DMS 273 (cell line): ENCODE data around the gene BEAN1.

Source experiments
- DNase-seq: peaks from one replicate; lab custom pipeline; 2025; ENCODE audit not compliant: unreplicated experiment; lab: John Stamatoyannopoulos, UW

BEAN1 gene

DNA sequence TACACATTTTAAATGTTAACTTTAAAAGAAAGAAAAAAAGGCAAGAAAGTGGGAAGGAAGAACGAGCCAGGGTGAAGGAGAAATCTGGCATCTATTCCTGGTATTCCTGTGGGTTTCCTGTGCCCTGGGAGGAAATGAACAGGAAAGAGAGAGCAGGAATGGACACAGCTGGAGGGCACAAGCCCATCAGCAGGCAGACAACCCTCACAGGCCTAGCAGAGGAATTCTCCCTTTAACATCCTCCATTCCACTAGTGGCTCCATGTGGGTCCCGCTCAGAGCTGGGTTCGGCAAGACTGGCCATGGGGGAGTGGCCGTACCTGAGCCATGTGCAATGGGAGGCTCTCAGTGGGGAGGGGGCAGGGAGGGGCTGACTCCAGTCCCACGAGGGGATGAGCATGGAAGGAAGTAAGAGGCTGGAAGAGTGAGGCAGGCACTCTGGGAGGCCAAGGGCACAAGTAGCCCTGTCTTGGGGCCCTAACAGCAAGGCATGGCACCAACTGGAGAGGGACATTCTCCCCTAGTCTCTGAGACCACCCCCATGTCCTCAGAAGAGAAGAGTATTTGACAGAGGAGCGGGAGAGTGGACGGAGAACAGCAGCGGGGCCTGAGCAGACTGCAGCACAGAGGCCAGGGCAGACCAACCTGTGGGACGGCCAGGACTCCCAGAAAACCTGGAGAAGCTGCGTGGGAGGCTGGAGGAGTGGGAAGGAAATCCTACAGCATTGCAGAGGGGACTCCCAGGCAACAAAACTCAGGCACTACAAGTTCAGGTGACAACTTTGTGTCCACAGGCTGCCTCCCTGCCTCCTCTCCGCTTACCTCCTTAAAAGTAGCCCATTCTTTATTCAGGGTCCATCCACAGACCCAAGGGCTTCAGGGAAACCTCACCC lies 92.6 kb downstream of the BEAN1 start:
- DNase-seq = no peak

- DNase-seq = no peak
These were observed 93.5 kb downstream of the BEAN1 start for GRCh38 chr16:66520406-66521170.

DNA sequence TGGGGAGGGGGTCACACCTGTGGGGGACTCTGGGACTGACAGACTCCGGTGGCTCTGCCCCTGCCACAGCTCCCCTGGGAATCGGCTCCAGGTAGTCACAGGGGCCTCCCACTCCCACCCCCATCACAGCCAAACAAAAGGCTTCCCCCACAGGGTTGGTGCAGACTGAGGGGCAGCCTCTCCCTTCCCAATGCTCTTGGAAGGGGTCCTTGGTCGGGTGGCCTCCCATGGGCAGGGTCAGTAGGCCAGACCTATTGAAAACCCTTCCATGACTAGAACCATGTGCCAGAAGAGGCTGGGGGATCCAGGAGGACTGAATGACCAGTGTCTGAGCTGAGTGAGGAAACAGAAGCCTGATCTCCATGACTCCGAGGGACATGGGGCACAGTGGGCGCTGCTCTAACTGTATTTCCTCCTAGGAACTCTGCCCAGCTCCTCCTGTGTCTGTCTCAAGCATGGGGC lies 94.2 kb downstream of the BEAN1 start:
- no peak for DNase-seq

DNA sequence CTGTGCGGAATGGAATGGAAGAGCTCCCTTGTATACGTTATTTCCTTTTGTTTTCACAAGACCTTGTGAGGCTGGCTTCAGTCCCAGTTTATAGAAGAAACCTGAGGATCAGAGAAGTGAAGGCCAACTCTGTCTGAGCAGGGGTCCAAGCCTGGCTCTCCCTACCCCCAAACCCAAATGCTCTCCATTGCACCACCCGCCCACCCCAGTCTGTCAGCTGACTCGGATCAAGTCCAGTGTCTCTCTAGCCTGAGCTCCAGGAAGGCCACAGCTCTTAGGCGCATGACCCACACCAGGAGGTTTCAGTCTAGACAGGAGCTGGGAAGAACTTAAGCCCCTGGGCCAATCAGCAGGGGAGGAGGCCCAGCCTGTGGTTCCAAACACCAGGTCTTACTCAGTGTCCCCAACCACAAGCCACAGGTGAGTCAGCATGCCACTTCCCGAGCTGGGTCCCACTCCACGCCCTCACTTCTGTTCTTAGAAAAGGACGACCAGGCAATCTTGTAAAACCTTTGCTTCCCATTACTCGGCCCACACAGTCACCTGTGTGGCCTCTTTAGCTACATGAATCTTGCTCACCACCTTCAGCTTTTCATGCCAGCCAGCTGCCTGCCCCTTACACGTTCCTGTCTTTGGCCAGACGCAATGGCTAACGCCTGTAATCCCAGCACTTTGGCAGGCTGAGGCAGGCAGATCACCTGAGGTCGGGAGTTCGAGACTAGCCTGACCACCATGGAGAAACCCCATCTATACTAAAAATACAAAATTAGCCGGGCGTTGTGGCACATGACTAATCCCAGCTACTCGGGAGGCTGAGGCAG lies 95.1 kb downstream of the BEAN1 start:
- DNase-seq = no peak

DNA sequence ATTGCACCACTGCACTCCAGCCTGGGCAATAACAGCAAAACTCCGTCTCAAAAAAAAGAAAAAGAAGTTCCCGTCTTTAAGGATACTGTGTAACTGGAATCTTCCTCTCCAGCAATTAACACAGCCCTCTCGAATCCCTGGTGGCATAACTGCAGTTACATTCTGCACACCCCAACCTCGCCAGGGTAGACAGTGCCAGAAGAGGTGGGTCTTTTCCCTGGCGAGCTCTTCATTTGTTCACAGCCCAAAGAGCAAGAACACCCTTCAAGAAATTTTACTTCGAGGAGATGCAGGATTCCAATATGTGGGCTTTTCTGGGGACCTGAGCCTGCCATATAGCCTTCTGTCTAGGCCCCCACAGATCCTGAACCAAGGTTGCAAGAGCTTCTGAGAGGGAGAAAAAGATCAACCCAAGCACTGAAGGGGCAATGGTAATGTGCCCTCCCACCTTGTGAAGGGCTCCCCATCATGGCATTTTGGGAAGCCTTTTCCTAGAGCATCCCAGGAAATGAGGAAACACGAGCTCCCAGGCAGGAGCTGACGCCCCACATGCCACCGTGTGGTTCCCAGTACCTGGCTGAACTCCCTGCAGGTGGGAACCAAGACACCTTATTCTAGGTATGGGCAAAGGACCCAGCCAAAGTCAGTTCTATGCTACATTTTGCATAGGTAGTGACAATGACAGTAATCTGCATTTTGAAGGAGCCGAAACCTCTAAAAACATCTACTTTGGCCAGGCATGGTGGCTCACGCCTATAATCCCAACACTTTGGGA lies 95.9 kb downstream of the BEAN1 start:
- no peak for DNase-seq

DNA sequence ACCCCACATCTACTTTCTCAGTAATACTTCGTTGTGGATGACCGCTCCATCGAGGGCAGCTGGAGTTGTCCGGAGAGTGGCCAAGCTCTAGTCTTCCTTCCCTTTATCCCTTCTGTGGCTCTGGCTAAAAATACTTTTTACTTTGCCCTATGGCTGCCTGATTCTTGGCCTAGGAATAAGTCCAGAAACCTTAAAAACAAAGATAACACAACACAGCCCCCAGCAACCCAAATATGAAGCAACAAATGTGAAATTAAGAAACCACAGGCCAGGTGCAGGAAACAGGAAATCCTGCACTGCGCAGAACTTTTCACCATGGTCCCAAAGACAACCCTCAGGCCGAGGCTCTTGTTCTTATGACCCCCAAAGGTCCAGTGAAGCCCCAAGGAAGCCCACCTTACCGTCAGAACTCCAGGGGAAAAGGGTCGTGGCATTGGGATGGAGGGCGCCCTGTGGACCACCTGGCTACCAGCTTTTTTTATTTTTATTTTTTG lies 96.8 kb downstream of the BEAN1 start:
- no peak for DNase-seq

DNA sequence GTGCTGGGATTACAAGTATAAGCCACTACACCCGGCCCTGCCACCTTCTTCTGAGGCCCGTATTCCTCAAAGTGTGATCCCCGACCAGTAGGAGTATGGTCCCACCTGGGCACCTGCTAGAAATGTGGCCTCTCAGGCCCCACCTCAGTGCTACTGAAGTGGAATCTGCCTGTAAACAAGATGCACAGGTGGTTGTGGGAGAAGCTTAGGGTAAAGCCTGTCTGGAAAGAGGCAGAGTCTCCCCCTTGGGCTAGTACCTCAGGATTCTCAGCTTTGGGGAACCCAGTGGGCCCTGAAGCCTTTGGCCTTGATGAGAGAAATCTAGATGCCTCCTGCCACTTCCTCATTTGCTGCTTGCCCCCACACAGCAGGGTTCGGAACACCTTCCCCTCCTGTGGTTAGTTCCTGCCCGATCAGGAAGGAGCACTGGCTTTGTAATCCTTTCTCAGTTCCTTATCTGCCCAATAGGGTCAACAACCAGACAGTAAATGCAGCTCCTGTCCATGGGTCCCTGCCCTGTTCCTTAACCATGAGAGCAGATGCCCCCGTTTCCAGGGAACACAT lies 97.6 kb downstream of the BEAN1 start:
- DNase-seq = no peak

- no peak for DNase-seq
These were observed 98.5 kb downstream of the BEAN1 start for GRCh38 chr16:66525396-66526180.

GRCh38 chr16:66528294-66528693 lies 101.2 kb downstream of the BEAN1 start:
- no peak for DNase-seq

DNA sequence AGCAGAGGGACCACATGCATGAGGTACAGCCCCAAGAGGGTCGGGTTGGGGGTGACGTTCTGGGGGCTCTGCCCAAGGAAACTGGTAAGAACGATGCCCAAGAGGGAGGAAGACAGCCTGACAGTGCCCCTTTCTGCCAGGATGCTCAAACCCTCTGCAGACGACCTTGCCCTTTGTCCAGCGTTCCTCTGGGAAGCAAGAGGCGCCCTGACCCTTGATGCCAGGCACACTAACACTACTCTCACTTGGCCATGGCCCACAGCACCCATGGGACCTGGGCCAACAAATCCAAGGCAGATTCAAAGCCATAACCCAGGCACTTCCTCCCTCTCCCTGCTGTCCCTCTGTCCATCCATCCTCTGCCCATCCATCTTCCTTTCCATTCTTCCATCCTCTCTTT lies 102.4 kb downstream of the BEAN1 start:
- DNase-seq = no peak
